Left forelimb (tissue), 1 donor: ENCODE results near the gene COLGALT1.
"Not testable (repeated sequence)": the region's sequence is repeated elsewhere in the genome, so short reads cannot be mapped to it uniquely, and the experiment has no call there.

Source experiments
- DNase-seq: peaks from one replicate; pipeline ENCODE4 v3.0.0-alpha.2; 2018; ENCODE audit warnings: low spot score

COLGALT1 gene

GRCh38 chr19:17560205-17560595, 4.8 kb downstream of the COLGALT1 start:
- DNase-seq, result no peak

GRCh38 chr19:17562097-17562496, 6.6 kb downstream of the COLGALT1 start:
- DNase-seq, result no peak

- DNase-seq, result no peak
Observed at GRCh38 chr19:17562561-17562960, 7.1 kb downstream of the COLGALT1 start.

DNA sequence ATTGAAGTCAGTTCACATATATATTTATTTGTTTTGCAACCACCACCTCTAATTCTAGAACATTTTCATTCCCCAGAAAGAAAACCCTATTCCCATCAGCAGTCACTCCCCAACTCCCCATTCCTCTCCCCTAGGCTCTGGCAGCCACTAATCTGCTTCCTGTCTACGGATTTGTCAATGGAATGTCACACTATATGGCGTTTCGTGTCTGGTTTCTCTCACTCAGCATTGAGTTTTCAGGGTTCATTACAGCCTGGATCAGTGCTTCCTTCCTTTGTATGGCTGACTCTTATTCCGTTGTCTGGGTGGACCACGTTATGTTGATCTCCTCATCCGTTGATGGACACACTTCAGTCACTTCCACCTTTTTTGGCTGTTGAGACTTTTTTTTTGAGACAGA, 9.3 kb downstream of the COLGALT1 start:
- DNase-seq, result no peak

- DNase-seq, result no peak
Observed at GRCh38 chr19:17565611-17566010, 10.2 kb downstream of the COLGALT1 start.

- DNase-seq, result no peak
Observed at GRCh38 chr19:17567940-17568339, 12.5 kb downstream of the COLGALT1 start.

- DNase-seq, result not testable (repeated sequence)
Observed at GRCh38 chr19:17570291-17570690, 14.8 kb downstream of the COLGALT1 start.

GRCh38 chr19:17570791-17571190, 15.3 kb downstream of the COLGALT1 start:
- no peak for DNase-seq

DNA sequence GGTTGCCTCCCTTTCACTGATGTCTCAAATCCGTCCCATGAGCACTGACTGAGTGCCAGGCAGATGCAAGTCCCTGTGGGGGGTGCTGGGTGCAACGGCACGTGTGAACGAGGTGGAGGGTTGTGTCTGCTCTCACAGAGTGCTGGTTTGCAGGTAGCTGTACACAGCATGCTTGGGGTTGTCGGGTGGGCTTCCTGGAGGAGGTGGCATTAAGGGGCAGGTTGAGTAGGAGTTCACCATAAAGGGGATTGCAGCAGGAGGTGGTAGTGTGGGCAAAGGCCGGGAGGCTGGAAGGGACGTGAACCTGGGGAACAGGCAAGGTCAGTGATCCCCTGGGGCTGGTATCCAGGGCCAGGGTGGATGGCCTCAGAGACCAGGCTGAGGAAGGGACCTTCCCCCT, 17.2 kb downstream of the COLGALT1 start:
- no peak for DNase-seq

- DNase-seq, result no peak
Observed at GRCh38 chr19:17575871-17576757, 20.7 kb downstream of the COLGALT1 start.

GRCh38 chr19:17576758-17577456, 21.5 kb downstream of the COLGALT1 start:
- no peak for DNase-seq

- no peak for DNase-seq
Observed at GRCh38 chr19:17577457-17578097, 22.1 kb downstream of the COLGALT1 start.

DNA sequence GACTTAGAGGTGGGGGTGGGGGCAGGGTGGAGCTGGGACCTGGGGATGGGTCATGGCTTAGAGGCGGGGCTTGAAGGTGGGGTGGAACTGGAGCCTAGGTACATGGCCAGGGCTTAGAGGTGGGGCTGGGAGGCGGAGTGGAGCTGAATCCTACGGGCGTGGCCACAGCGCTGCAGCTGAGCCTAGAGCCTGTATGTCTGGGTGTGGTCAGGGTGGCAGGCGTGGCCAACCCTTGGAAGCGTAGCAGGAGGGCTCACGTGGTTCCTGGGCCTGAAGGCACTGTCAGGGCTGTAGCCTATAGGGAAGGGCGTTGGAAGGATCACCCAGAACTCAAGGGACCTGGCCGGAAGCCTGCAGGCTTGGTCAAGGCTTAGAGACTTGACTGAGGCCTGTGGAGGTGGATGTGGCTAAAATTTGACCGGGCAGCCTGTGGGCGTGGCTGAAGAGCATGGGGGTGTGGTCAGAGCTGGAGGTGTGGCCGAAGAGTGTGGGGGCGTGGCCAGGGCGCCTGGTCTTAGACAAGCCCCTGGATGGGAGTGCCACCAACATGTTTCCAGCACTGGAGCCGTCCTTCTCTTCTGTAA, 24.3 kb downstream of the COLGALT1 start:
- DNase-seq, result no peak

DNA sequence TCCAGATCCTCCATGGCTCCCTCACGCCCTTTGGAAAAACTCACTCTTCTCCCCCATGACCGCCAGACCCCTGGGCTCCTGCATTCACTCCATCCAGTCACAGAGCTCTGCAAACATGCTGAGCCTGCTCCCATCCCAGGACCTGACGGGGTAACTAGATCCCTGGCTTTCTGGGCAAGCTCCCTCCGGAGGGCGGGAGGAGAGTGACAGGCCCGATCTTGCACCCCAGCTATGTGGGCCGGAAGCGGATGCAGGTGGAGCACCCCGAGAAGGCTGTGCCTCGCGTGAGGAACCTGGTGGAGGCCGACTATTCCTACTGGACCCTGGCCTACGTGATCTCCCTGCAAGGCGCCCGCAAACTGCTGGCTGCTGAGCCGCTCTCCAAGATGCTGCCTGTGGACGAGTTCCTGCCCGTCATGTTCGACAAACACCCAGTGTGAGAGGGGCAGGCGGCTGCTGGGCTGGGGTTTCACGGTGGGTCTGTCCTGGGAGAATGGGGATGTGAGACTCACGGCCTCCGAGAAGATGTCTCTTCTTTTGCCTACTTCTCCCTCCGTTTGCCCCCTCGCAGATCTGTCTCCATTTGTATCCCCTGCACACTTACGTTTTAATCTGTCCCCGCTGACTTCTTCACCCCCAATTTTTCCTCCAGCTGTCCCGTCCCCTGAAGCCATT, 25.2 kb downstream of the COLGALT1 start:
- DNase-seq, result no peak

DNA sequence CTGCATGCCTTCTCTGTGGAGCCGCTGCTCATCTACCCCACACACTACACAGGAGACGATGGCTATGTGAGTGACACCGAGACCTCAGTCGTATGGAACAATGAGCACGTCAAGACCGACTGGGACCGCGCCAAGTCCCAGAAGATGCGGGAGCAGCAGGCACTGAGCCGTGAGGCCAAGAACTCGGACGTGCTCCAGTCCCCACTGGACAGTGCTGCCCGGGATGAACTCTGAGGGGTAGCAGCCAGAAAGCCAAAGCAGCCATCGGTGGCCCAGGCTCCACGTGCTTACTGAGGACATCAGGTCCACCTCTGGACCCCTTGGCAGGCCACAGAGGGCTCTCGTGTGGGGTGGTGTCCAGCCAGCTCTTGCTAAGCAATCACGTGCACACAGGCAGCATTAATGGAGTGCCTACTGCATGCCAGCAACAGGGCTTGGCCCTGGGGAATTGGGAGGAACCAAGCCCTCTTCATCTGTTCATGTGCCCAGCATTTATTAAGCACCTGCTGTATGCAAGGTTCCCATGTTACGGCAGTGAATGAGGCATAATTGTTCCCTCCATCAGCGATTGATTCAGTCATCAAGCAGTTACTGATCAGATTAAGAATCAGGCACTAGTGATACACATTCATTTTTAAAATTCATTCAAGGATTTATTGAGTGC, 25.9 kb downstream of the COLGALT1 start:
- no peak for DNase-seq

DNA sequence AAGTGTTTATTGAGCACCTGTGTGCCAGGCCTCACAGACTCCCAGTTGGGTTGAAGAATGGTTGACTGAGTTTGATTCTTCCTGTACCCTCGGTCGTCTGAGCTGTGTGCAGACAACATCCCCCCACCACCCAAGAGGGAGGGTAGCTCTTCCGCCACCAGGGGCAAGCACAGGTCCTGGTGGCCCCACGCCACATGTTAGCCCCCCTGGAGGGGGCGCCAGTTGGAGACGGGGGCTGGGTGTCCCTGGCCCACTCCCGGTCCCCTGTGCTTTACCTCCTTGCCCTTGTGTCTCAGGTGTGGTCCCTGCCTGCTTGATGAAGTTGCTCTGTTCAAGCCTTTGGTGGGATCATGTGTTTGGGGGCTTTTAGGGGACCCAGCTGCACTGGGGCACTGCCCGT, 27.2 kb downstream of the COLGALT1 start:
- no peak for DNase-seq

- no peak for DNase-seq
Observed at GRCh38 chr19:17584132-17584531, 28.7 kb downstream of the COLGALT1 start.

- DNase-seq, result not testable (repeated sequence)
Observed at GRCh38 chr19:17585395-17585794, 29.9 kb downstream of the COLGALT1 start.

DNA sequence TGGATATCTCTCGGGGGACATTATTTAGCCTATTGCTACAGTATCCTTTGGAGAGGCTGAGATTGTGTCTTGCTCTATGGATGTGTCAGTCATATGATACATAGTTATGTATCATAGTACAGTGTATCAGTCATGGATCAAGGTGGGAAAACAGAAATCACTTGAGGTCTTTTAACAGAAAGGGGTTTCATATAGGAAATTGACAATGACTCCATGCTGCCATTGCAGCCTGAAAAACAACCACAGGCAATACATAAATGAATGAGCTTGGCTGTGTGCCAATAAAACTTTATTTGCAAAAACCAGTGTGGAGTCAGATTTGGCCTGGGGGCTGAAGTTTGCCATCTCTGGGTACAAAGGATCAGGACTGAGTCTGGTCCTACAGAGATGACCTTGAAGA, 35.4 kb downstream of the COLGALT1 start:
- no peak for DNase-seq

- DNase-seq, result not testable (repeated sequence)
Observed at GRCh38 chr19:17594296-17594695, 38.8 kb downstream of the COLGALT1 start.

DNA sequence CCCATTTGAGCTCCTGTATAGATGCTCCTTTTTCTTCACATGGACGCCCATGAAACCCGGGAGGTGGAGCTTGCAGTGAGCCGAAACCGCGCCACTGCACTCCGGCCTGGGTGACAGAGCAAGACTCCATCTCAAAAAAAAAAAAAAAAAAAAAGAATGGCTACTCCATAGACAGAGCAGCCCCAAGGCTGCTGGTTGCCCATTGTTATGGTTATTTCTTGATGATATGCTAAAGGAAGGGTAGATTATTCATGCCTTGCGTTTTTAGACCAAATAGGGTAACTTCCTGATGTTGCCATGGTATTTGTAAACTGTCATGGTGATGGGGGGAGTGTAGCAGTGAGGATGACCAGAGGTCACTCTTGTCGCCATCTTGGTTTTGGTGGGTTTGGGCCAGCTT, 42.6 kb downstream of the COLGALT1 start:
- not testable (repeated sequence) for DNase-seq
